KMS-11 (cell line): Measurements from ENCODE around the gene TBC1D10B.
A peak's percentile ranks its signal among the peaks of the same experiment; 100 is the strongest.

Source experiments
- H2AFZ ChIP-seq: fragments of 200-600 bp; sonication (generic); 2 replicates; pipeline ENCODE4 v1.6.1; 2016; ENCODE audit warnings: antibody characterized with exemption, mixed run types, low read depth
- H3K27ac ChIP-seq: fragments of 200-600 bp; sonication (generic); 2 replicates; pipeline ENCODE4 v1.6.1; 2016; ENCODE audit warnings: mild to moderate bottlenecking, mixed run types
- H3K27me3 ChIP-seq: fragments of 200-600 bp; sonication (generic); 2 replicates; pipeline ENCODE4 v1.6.1; 2017; ENCODE audit warnings: mild to moderate bottlenecking, low read depth, mixed run types, moderate library complexity; ENCODE audit not compliant: insufficient read depth
- H3K36me3 ChIP-seq: fragments of 200-600 bp; sonication (generic); 2 replicates; pipeline ENCODE4 v1.6.1; 2017; ENCODE audit warnings: mild to moderate bottlenecking, mixed run types; ENCODE audit not compliant: insufficient read depth
- H3K4me1 ChIP-seq: fragments of 200-600 bp; sonication (generic); 2 replicates; pipeline ENCODE4 v1.6.1; 2016; ENCODE audit warnings: mild to moderate bottlenecking, low read depth, mixed run types; ENCODE audit not compliant: poor library complexity, severe bottlenecking
- H3K4me2 ChIP-seq: fragments of 200-600 bp; sonication (generic); 2 replicates; pipeline ENCODE4 v1.7.0; 2016; ENCODE audit warnings: mild to moderate bottlenecking, mixed run types
- H3K4me3 ChIP-seq: fragments of 200-600 bp; sonication (generic); IDR thresholded peaks from 2 replicates; pipeline ENCODE4 v1.6.1; 2017; ENCODE audit warnings: low read depth, low read length, mixed read lengths; ENCODE audit not compliant: insufficient read depth
- H3K79me2 ChIP-seq: fragments of 200-600 bp; sonication (generic); 2 replicates; pipeline ENCODE4 v1.6.1; 2016; ENCODE audit warnings: low read depth, mixed run types; ENCODE audit not compliant: insufficient read depth
- H3K9ac ChIP-seq: fragments of 200-600 bp; sonication (generic); 2 replicates; pipeline ENCODE4 v1.6.1; 2016; ENCODE audit warnings: mild to moderate bottlenecking, mixed run types
- H4K20me1 ChIP-seq: fragments of 200-600 bp; sonication (generic); 2 replicates; pipeline ENCODE4 v1.6.1; 2016; ENCODE audit warnings: mild to moderate bottlenecking, mixed run types; ENCODE audit not compliant: insufficient read depth
- CTCF ChIP-seq: fragments of 200-600 bp; sonication (generic); conservative IDR thresholded peaks from 2 replicates; pipeline ENCODE4 v1.6.1; 2017; ENCODE audit warnings: low read depth, mild to moderate bottlenecking, antibody characterized with exemption, low read length, moderate library complexity, mixed read lengths

The TBC1D10B gene

DNA sequence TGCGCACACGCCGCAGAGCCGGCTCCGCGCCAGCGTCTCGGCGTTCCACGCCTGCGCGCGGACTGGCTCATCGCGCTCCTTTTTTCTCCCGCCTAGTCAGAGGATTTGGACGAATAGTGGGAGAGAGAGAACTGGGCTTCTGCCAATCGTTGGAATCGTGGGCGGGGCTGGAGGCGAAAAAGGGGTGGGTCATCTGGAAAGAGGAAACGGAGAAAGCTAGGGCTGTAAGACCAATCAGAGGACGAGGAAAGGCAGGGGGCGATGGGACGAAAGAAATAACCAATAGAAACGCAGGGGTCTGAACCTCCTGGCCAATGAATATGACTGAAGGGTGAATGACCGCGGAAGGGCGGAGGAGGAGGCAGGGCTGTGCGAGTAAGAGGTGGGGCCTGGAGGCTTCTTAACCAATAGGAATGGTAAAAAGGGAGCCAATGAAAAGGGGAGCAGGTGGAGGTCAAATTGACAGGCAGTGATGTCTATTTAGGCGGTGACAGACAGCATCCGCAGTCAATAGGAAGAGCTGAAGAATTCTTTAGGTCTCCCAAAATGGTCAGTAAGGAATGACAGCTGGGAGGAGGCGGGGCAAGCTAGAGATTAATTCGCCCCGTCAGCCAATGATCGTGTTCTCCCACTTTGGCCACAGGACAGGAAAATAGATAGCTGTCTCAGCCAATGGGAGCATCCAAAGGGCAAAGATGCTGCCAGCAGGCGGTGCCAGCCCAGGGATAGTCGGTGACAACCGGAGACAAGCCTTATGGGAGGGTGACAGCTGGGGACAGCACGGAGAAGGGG, at the start of gene TBC1D10B:
Gene TBC1D10B (minus strand): TSS at position 39 of the 792 bp plus-strand sequence. CDS start 311 bp downstream, outside the sequence.
- 0 out of 2 replicates have a peak, but pooled peaks have one; percentile 19 for TF ChIP-seq CTCF
- H3K9ac ChIP-seq, result peak within 1 kb of the TSS; percentile 47; the same call in 1 of the 2 replicates
- no peak within 1 kb of the TSS for H3K4me3 ChIP-seq
- H2AFZ ChIP-seq, result peak within 1 kb of the TSS; percentile 71; the same call in 1 of the 2 replicates
- H4K20me1 ChIP-seq, result no peaks in the 10 kb centered on the region
- H3K79me2 ChIP-seq, result peaks cover 41% of the 10 kb centered on the region
- H3K4me2 ChIP-seq, result peak within 1 kb of the TSS; percentile 89
- H3K36me3 ChIP-seq, result no peaks in the 10 kb centered on the region
- H3K27me3 ChIP-seq, result no peaks in the 10 kb centered on the region
- H3K27ac ChIP-seq, result peak within 1 kb of the TSS; percentile 16; the same call in 1 of the 2 replicates
- peaks cover 34% of the 10 kb centered on the region for H3K4me1 ChIP-seq

- H3K9ac ChIP-seq, result peak overlapping the region; percentile 59
- H4K20me1 ChIP-seq, result no peaks in the 10 kb centered on the region
- no peaks in the 10 kb centered on the region; the same call in 1 of the 2 replicates for H3K79me2 ChIP-seq
- H3K4me1 ChIP-seq, result peaks cover 35% of the 10 kb centered on the region
- TF ChIP-seq CTCF, result no peak; the same call in 1 of the 2 replicates
- H3K27me3 ChIP-seq, result no peaks in the 10 kb centered on the region
- H3K4me2 ChIP-seq, result peak overlapping the region; percentile 88
- H3K27ac ChIP-seq, result peak overlapping the region; percentile 68
- H3K36me3 ChIP-seq, result 0 out of 2 replicates have a peak, but pooled peaks cover 3% of the 10 kb centered on the region
- peak overlapping the region; percentile 78 for H2AFZ ChIP-seq
- H3K4me3 ChIP-seq, result no peak overlapping the region
Measured at GRCh38 chr16:30418350-30419181, 48.3 kb upstream of the TBC1D10B start.

DNA sequence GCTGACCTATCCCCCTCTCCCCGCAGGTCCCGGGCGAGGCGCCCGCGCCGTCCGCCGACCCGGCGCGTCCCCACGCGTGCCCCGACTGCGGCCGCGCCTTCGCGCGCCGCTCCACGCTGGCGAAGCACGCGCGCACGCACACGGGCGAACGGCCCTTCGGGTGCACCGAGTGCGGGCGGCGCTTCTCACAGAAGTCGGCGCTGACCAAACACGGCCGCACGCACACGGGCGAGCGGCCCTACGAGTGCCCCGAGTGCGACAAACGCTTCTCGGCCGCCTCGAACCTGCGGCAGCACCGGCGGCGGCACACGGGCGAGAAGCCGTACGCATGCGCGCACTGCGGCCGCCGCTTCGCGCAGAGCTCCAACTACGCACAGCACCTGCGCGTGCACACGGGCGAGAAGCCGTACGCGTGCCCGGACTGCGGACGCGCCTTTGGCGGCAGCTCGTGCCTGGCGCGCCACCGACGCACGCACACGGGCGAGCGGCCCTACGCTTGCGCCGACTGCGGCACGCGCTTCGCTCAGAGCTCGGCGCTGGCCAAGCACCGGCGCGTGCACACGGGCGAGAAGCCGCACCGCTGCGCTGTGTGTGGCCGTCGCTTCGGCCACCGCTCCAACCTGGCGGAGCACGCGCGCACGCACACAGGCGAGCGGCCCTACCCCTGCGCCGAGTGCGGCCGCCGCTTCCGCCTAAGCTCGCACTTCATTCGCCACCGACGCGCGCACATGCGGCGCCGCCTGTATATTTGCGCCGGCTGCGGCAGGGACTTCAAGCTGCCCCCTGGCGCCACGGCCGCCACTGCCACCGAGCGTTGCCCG, 47.4 kb upstream of the TBC1D10B start:
- Histone ChIP-seq H4K20me1 (no peaks in the 10 kb centered on the region), H3K36me3 (no peaks in the 10 kb centered on the region), H3K79me2 (peaks cover 1% of the 10 kb centered on the region; the same call in 1 of the 2 replicates), H3K9ac (peak overlapping the region; percentile 59), H2AFZ (peak overlapping the region; percentile 78), H3K4me3 (no peak overlapping the region), H3K4me2 (peak overlapping the region; percentile 88), H3K27ac (peak overlapping the region; percentile 68), H3K27me3 (no peaks in the 10 kb centered on the region), H3K4me1 (peaks cover 39% of the 10 kb centered on the region)
- TF ChIP-seq CTCF, result no peak
